ENCODE data around the gene GANC. TPM values are rescaled to one million over a fixed set of nuclear protein-coding genes. Genes with fewer than 3 reads are reported as not detected.

Gene GANC
- total RNA-seq, 1 donor from 2014 or later, result 12.5 TPM

DNA sequence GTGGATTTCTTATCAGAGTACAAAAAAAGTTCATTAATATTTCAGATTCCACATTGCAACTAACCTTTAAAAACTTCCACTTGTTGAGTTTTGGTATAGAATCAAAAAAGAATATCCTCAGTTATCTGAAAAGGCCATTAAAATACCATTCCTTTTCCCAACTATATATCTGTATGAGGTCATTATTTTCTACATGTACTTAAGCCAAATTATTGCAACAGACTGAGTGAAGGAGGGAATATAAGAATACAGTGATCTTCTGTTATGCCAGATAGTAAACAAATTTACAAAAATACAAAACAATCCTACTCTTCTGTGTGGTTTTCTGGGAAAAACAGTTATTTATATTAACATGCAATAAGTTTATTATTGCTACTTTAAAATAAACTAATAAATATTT lies 5.7 kb upstream of the GANC start:
- no peaks in the 10 kb centered on the region for H3K4me1 ChIP-seq (ENCODE audit: insufficient read depth, low read length)
- Mint-ChIP-seq H3K27ac (ENCODE audit: unreplicated experiment) (no peak overlapping the region), H3K4me1 (ENCODE audit: low read depth, unreplicated experiment) (peaks cover 14% of the 10 kb centered on the region), H3K36me3 (ENCODE audit: low read depth, unreplicated experiment) (peaks cover 26% of the 10 kb centered on the region), H3K4me3 (ENCODE audit: unreplicated experiment) (no peak overlapping the region), H3K9me3 (ENCODE audit: unreplicated experiment) (no peaks in the 10 kb centered on the region), H3K27me3 (ENCODE audit: low read depth, unreplicated experiment) (no peaks in the 10 kb centered on the region)
- no peak overlapping the region for H3K27ac ChIP-seq (ENCODE audit: low read depth, low read length)
- H3K4me3 ChIP-seq (ENCODE audit: insufficient read depth, low read depth, low read length), result no peak overlapping the region
- no peak overlapping the region for H3K4me2 ChIP-seq (ENCODE audit: low read length)
- FAIRE-seq, result no peak
- no peak for TF ChIP-seq EZH2 (IDR thresholded peaks at IDR 0.05; ENCODE audit: insufficient read depth, low read length)
- TF ChIP-seq, protein P1, sequence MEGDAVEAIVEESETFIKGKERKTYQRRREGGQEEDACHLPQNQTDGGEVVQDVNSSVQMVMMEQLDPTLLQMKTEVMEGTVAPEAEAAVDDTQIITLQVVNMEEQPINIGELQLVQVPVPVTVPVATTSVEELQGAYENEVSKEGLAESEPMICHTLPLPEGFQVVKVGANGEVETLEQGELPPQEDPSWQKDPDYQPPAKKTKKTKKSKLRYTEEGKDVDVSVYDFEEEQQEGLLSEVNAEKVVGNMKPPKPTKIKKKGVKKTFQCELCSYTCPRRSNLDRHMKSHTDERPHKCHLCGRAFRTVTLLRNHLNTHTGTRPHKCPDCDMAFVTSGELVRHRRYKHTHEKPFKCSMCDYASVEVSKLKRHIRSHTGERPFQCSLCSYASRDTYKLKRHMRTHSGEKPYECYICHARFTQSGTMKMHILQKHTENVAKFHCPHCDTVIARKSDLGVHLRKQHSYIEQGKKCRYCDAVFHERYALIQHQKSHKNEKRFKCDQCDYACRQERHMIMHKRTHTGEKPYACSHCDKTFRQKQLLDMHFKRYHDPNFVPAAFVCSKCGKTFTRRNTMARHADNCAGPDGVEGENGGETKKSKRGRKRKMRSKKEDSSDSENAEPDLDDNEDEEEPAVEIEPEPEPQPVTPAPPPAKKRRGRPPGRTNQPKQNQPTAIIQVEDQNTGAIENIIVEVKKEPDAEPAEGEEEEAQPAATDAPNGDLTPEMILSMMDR (IDR thresholded peaks at IDR 0.05; ENCODE audit: insufficient read depth, low read depth, low read length), result no peak
- H3K36me3 ChIP-seq (ENCODE audit: insufficient read depth, low read length), result peaks cover 41% of the 10 kb centered on the region
- no peaks in the 10 kb centered on the region for H3K27me3 ChIP-seq (ENCODE audit: insufficient read depth, low read length)
- peaks cover 36% of the 10 kb centered on the region for H4K20me1 ChIP-seq (ENCODE audit: insufficient read depth, low read length)
- H3K9ac ChIP-seq (ENCODE audit: low read length), result no peak overlapping the region
- DNase-seq (ENCODE audit: low read depth), result no peak
- H3K9me3 ChIP-seq (ENCODE audit: insufficient read depth, low read depth, low read length), result no peaks in the 10 kb centered on the region
- no peak overlapping the region for H2AFZ ChIP-seq (ENCODE audit: low read depth, low read length)
- peaks cover 62% of the 10 kb centered on the region for H3K79me2 ChIP-seq (ENCODE audit: insufficient read depth, low read length)

GRCh38 chr15:42270551-42270950 lies 2.5 kb upstream of the GANC start:
- Histone ChIP-seq H3K9me3 (ENCODE audit: insufficient read depth, low read depth, low read length) (no peaks in the 10 kb centered on the region), H3K27ac (ENCODE audit: low read depth, low read length) (no peak overlapping the region), H3K79me2 (ENCODE audit: insufficient read depth, low read length) (peaks cover 68% of the 10 kb centered on the region), H3K36me3 (ENCODE audit: insufficient read depth, low read length) (peaks cover 18% of the 10 kb centered on the region), H3K9ac (ENCODE audit: low read length) (no peak overlapping the region), H2AFZ (ENCODE audit: low read depth, low read length) (no peak overlapping the region), H3K4me1 (ENCODE audit: insufficient read depth, low read length) (peaks cover 17% of the 10 kb centered on the region), H3K4me3 (ENCODE audit: insufficient read depth, low read depth, low read length) (no peak overlapping the region), H4K20me1 (ENCODE audit: insufficient read depth, low read length) (peaks cover 31% of the 10 kb centered on the region), H3K27me3 (ENCODE audit: insufficient read depth, low read length) (no peaks in the 10 kb centered on the region), H3K4me2 (ENCODE audit: low read length) (peak overlapping the region; percentile 99)
- FAIRE-seq, result no peak
- no peaks in the 10 kb centered on the region for H3K27me3 Mint-ChIP-seq (ENCODE audit: low read depth, unreplicated experiment)
- H3K9me3 Mint-ChIP-seq (ENCODE audit: unreplicated experiment), result no peaks in the 10 kb centered on the region
- DNase-seq (ENCODE audit: low read depth), result no peak
- peaks cover 19% of the 10 kb centered on the region for H3K4me1 Mint-ChIP-seq (ENCODE audit: low read depth, unreplicated experiment)
- TF ChIP-seq EZH2 (IDR thresholded peaks at IDR 0.05; ENCODE audit: insufficient read depth, low read length), result no peak
- TF ChIP-seq, protein P1 (IDR thresholded peaks at IDR 0.05; ENCODE audit: insufficient read depth, low read depth, low read length), result no peak
- H3K4me3 Mint-ChIP-seq (ENCODE audit: unreplicated experiment), result peak overlapping the region; percentile 78
- peaks cover 12% of the 10 kb centered on the region for H3K36me3 Mint-ChIP-seq (ENCODE audit: low read depth, unreplicated experiment)
- peak overlapping the region; percentile 30 for H3K27ac Mint-ChIP-seq (ENCODE audit: unreplicated experiment)

GRCh38 chr15:42270996-42271395 lies 2.0 kb upstream of the GANC start:
- Histone ChIP-seq H3K9ac (ENCODE audit: low read length) (peak overlapping the region; percentile 30), H3K4me1 (ENCODE audit: insufficient read depth, low read length) (peaks cover 21% of the 10 kb centered on the region), H4K20me1 (ENCODE audit: insufficient read depth, low read length) (peaks cover 29% of the 10 kb centered on the region), H3K79me2 (ENCODE audit: insufficient read depth, low read length) (peaks cover 73% of the 10 kb centered on the region), H3K36me3 (ENCODE audit: insufficient read depth, low read length) (peaks cover 14% of the 10 kb centered on the region), H3K4me2 (ENCODE audit: low read length) (peak overlapping the region; percentile 99), H3K27me3 (ENCODE audit: insufficient read depth, low read length) (no peaks in the 10 kb centered on the region), H2AFZ (ENCODE audit: low read depth, low read length) (no peak overlapping the region), H3K27ac (ENCODE audit: low read depth, low read length) (peak overlapping the region; percentile 22), H3K9me3 (ENCODE audit: insufficient read depth, low read depth, low read length) (no peaks in the 10 kb centered on the region), H3K4me3 (ENCODE audit: insufficient read depth, low read depth, low read length) (peak overlapping the region; percentile 27)
- Mint-ChIP-seq H3K36me3 (ENCODE audit: low read depth, unreplicated experiment) (peaks cover 7% of the 10 kb centered on the region), H3K4me1 (ENCODE audit: low read depth, unreplicated experiment) (peaks cover 19% of the 10 kb centered on the region), H3K27ac (ENCODE audit: unreplicated experiment) (peak overlapping the region; percentile 30), H3K27me3 (ENCODE audit: low read depth, unreplicated experiment) (no peaks in the 10 kb centered on the region), H3K4me3 (ENCODE audit: unreplicated experiment) (peak overlapping the region; percentile 78), H3K9me3 (ENCODE audit: unreplicated experiment) (no peaks in the 10 kb centered on the region)
- FAIRE-seq (no peak), DNase-seq (ENCODE audit: low read depth) (no peak)
- no peak for TF ChIP-seq EZH2 (IDR thresholded peaks at IDR 0.05; ENCODE audit: insufficient read depth, low read length)
- TF ChIP-seq, protein P1 (IDR thresholded peaks at IDR 0.05; ENCODE audit: insufficient read depth, low read depth, low read length), result no peak
